Sigmoid colon (tissue), 7 donors: ENCODE measurements around the gene STAG1. TPM values are rescaled to one million over a fixed set of nuclear protein-coding genes. Genes with fewer than 3 reads are reported as not detected.
"Not testable (repeated sequence)": the region's sequence is repeated elsewhere in the genome, so short reads cannot be mapped to it uniquely, and the experiment has no call there.

Experiments
- DNase-seq: peaks from one replicate; pipeline ENCODE4 v3.0.0-alpha.2; 2019
- H3K27ac ChIP-seq, 4 donors: fragments of 200-600 bp; sonication (generic); one replicate each; pipeline ENCODE4 v1.5.1; 2016 to 2019; ENCODE audit warnings: mild to moderate bottlenecking in 1 of 4
- H3K27me3 ChIP-seq, 3 donors: fragments of 200-600 bp; sonication (generic); one replicate each; pipeline ENCODE4 v1.5.1; 2019; ENCODE audit warnings: mild to moderate bottlenecking in 1 of 3
- H3K36me3 ChIP-seq, 4 donors: fragments of 200-600 bp; sonication (generic); one replicate each; pipeline ENCODE4 v1.5.1; 2016 to 2019
- H3K4me1 ChIP-seq, 4 donors: fragments of 200-600 bp; sonication (generic); one replicate each; pipeline ENCODE4 v1.5.1; 2017 to 2019
- H3K4me3 ChIP-seq, 4 donors: fragments of 200-600 bp; sonication (generic); one replicate each; pipeline ENCODE4 v1.5.1; 2017 to 2019; ENCODE audit warnings: mild to moderate bottlenecking in 2 of 4, moderate library complexity in 1 of 4
- H3K9me3 ChIP-seq, 4 donors: fragments of 200-600 bp in 3 of 4; sonication (generic) in 3 of 4; one replicate each; pipeline versions ENCODE4 v1.5.1 to v1.6.1; 2013 to 2019
- CTCF ChIP-seq, 4 experiments: fragments of 450-650 bp in 3 of 4; fragments of 200-600 bp in 1 of 4; IDR thresholded peaks; one replicate each; pipeline ENCODE4 v1.5.1; 2016 to 2019; ENCODE audit warnings: antibody characterized with exemption in 4 of 4, mild to moderate bottlenecking in 3 of 4, moderate library complexity in 2 of 4
- EP300 ChIP-seq, 4 donors: sonication (generic); formaldehyde crosslinking; IDR thresholded peaks; one replicate each; pipeline ENCODE4 v1.6.1; 2017; ENCODE audit warnings: antibody characterized with exemption in 4 of 4
- POLR2A ChIP-seq, 2 donors: fragments of 450-650 bp; IDR thresholded peaks; one replicate each; pipeline ENCODE4 v1.6.1; 2016; ENCODE audit warnings: antibody characterized with exemption in 2 of 2, mild to moderate bottlenecking in 2 of 2, moderate library complexity in 2 of 2
- POLR2AphosphoS5 ChIP-seq, 4 donors: sonication (generic); formaldehyde crosslinking; IDR thresholded peaks; one replicate each; pipeline ENCODE4 v1.6.1; 2017; ENCODE audit warnings: antibody characterized with exemption in 4 of 4
- WGBS, 2 donors: extraction: QIAGEN DNeasy Blood & Tissue Kit; methylation state at CpG; one replicate each; pipeline ENCODE4 v1.1.7; 2013; 5-methylcytosine and 5-hydroxymethylcytosine counted together
- intact Hi-C: fragments of 100-400 bp; cut with DNase I; formaldehyde crosslinking; loops from one replicate; pipeline ENCODE4 v1.15.1; 2023
- polyA plus RNA-seq, 3 donors: library from polyadenylated mRNA; stranded (reverse); fragments of 200-250 nt; gene quantifications; one replicate each; pipeline ENCODE4 v1.2.3, GENCODE V29; 2013
- total RNA-seq, 4 donors: library from RNA; depleted of rRNA; stranded (reverse); fragments of >200 nt; gene quantifications; one replicate each; pipeline ENCODE4 v1.1.0, GENCODE V29; 2016
- donor health status: healthy with polysubstance abuse.
- donor health status: Bipolar disorder and iron deficiency.
- donor health status: healthy.

The STAG1 gene
- total and polyA plus RNA-seq, 7 donors = 12.0 to 52.8 (median 37.3) TPM

- intact Hi-C loops = no loop called here
- WGBS, 2 donors = 48 to 78% methylated on average over 6 of the region's 6 CpGs
- TF ChIP-seq POLR2AphosphoS5 (IDR thresholded peaks at IDR 0.05) (no peak), EP300 (IDR thresholded peaks at IDR 0.05) (no peak), CTCF (IDR thresholded peaks at IDR 0.05) (no peak), POLR2A (IDR thresholded peaks at IDR 0.05) (no peak)
- no peaks in the 10 kb centered on the region for H3K36me3 ChIP-seq
- DNase-seq = no peak
- no peak overlapping the region for H3K4me3 ChIP-seq
- H3K9me3 ChIP-seq = no peaks in the 10 kb centered on the region
- no peaks in the 10 kb centered on the region for H3K27me3 ChIP-seq
- H3K4me1 ChIP-seq = no peaks in the 10 kb centered on the region
- H3K27ac ChIP-seq = no peak overlapping the region
Observed at GRCh38 chr3:136576279-136577009, 175.7 kb downstream of the STAG1 start.

GRCh38 chr3:136567599-136568188 lies 184.5 kb downstream of the STAG1 start:
- no peak for TF ChIP-seq POLR2A (IDR thresholded peaks at IDR 0.05)
- no peak for TF ChIP-seq POLR2AphosphoS5 (IDR thresholded peaks at IDR 0.05)
- no peak for TF ChIP-seq EP300 (IDR thresholded peaks at IDR 0.05)
- intact Hi-C loops = no loop called here
- no peaks in the 10 kb centered on the region for H3K27me3 ChIP-seq
- no peaks in the 10 kb centered on the region for H3K4me1 ChIP-seq
- peaks cover 0 to 12% (median 0%) of the 10 kb centered on the region in 4 donors for H3K36me3 ChIP-seq
- H3K4me3 ChIP-seq = no peak overlapping the region
- WGBS, 2 donors = 24 to 73% methylated on average over 2 of the region's 2 CpGs
- no peaks in the 10 kb centered on the region for H3K9me3 ChIP-seq
- DNase-seq = no peak
- H3K27ac ChIP-seq = no peak overlapping the region

- 96 to 100% methylated on average over 1 of the region's 1 CpG for WGBS, 2 donors
- intact Hi-C loops = not testable (repeated sequence)
Observed at GRCh38 chr3:136564962-136565361, 187.2 kb downstream of the STAG1 start.

GRCh38 chr3:136562026-136562425 lies 190.2 kb downstream of the STAG1 start:
- no peak for DNase-seq
- no peaks in the 10 kb centered on the region for H3K36me3 ChIP-seq
- H3K27ac ChIP-seq = no peak overlapping the region
- H3K9me3 ChIP-seq = no peaks in the 10 kb centered on the region
- TF ChIP-seq EP300 (IDR thresholded peaks at IDR 0.05) = no peak
- TF ChIP-seq POLR2A (IDR thresholded peaks at IDR 0.05) = no peak
- no peak for TF ChIP-seq POLR2AphosphoS5 (IDR thresholded peaks at IDR 0.05)
- TF ChIP-seq CTCF (IDR thresholded peaks at IDR 0.05) = no peak
- 94 to 95% methylated on average over 9 of the region's 9 CpGs for WGBS, 2 donors
- intact Hi-C loops = no loop called here
- H3K4me1 ChIP-seq = no peaks in the 10 kb centered on the region
- no peak overlapping the region for H3K4me3 ChIP-seq
- H3K27me3 ChIP-seq = no peaks in the 10 kb centered on the region

More at GRCh38 chr3:136564962-136565361, 187.2 kb downstream of the STAG1 start:
- not testable (repeated sequence) for H3K27me3 ChIP-seq, H3K4me3 ChIP-seq, DNase-seq, H3K4me1 ChIP-seq, H3K27ac ChIP-seq, H3K9me3 ChIP-seq
- peaks cover 0 to 12% (median 0%) of the 10 kb centered on the region in 4 donors for H3K36me3 ChIP-seq

- Histone ChIP-seq H3K4me3 (no peak overlapping the region), H3K27ac (no peak overlapping the region), H3K9me3 (no peaks in the 10 kb centered on the region), H3K27me3 (no peaks in the 10 kb centered on the region), H3K4me1 (no peaks in the 10 kb centered on the region), H3K36me3 (no peaks in the 10 kb centered on the region)
- 93 to 95% methylated on average over 2 of the region's 2 CpGs for WGBS, 2 donors
- DNase-seq = no peak
- no peak for TF ChIP-seq POLR2AphosphoS5 (IDR thresholded peaks at IDR 0.05)
- TF ChIP-seq POLR2A (IDR thresholded peaks at IDR 0.05) = no peak
- TF ChIP-seq CTCF (IDR thresholded peaks at IDR 0.05) = no peak
- no peak for TF ChIP-seq EP300 (IDR thresholded peaks at IDR 0.05)
- intact Hi-C loops = no loop called here
Observed at GRCh38 chr3:136559896-136560295, 192.3 kb downstream of the STAG1 start.

GRCh38 chr3:136549461-136549860 lies 202.7 kb downstream of the STAG1 start:
- H3K27me3 ChIP-seq, H3K36me3 ChIP-seq, H3K9me3 ChIP-seq, H3K4me3 ChIP-seq, H3K4me1 ChIP-seq, DNase-seq, H3K27ac ChIP-seq, intact Hi-C loops: not testable (repeated sequence)
- 82 to 85% methylated on average over 1 of the region's 1 CpG for WGBS, 2 donors
